GM19372 (cell line): Measurements from ENCODE around the gene HOXD3.

Experiments
- ATAC-seq: cut with Tn5 transposase; IDR thresholded peaks from one replicate; pipeline ENCODE4 v1.9.1; 2021; ENCODE audit warnings: mild to moderate bottlenecking, low read depth, moderate library complexity; ENCODE audit not compliant: unreplicated experiment

HOXD3 gene

GRCh38 chr2:176121190-176122051, 35.7 kb upstream of the HOXD3 start:
- no peak for ATAC-seq

- ATAC-seq = no peak
Observed at GRCh38 chr2:176122052-176122682, 34.9 kb upstream of the HOXD3 start.

GRCh38 chr2:176122683-176123410, 34.3 kb upstream of the HOXD3 start, which contains the start of gene HOXD9:
TSS of gene HOXD9 (plus strand) at chr2:176122719. CDS start at chr2:176122769, 50 bp downstream.
- no peak for ATAC-seq

GRCh38 chr2:176123411-176124109, 33.5 kb upstream of the HOXD3 start:
- no peak for ATAC-seq

- ATAC-seq = no peak
Observed at GRCh38 chr2:176124110-176124946, 32.8 kb upstream of the HOXD3 start.

GRCh38 chr2:176124947-176125771, 31.9 kb upstream of the HOXD3 start:
- no peak for ATAC-seq

- ATAC-seq = no peak
Observed at GRCh38 chr2:176125772-176126054, 31.4 kb upstream of the HOXD3 start.

GRCh38 chr2:176126929-176127773, 30.0 kb upstream of the HOXD3 start:
- no peak for ATAC-seq

GRCh38 chr2:176127774-176128072, 29.4 kb upstream of the HOXD3 start:
- ATAC-seq = no peak

GRCh38 chr2:176128172-176128981, 28.7 kb upstream of the HOXD3 start:
- ATAC-seq = no peak

GRCh38 chr2:176128982-176129796, 27.9 kb upstream of the HOXD3 start, which contains the start of gene HOXD8:
TSS of gene HOXD8 (plus strand) at chr2:176129705. CDS start at chr2:176130367, 662 bp downstream.
- ATAC-seq = no peak

GRCh38 chr2:176129813-176130146, 27.3 kb upstream of the HOXD3 start:
- ATAC-seq = no peak

GRCh38 chr2:176130147-176130956, 26.8 kb upstream of the HOXD3 start:
- no peak for ATAC-seq

- ATAC-seq = no peak
Observed at GRCh38 chr2:176130957-176131847, 25.9 kb upstream of the HOXD3 start.

GRCh38 chr2:176131848-176132158, 25.3 kb upstream of the HOXD3 start:
- ATAC-seq = no peak
